ENCODE measurements around the gene ADGRA1. TPM values are rescaled to one million over a fixed set of nuclear protein-coding genes. Genes with fewer than 3 reads are reported as not detected.

The ADGRA1 gene
- total and polyA plus RNA-seq, 10 of the 15 experiments (the other 5 are each of a cell fraction or from before 2014, with no cell fraction given) = not detected

GRCh38 chr10:133094866-133095265 is 7.1 kb downstream of the ADGRA1 start:
- TF ChIP-seq NBN (IDR thresholded peaks at IDR 0.05) = no peak
- TF ChIP-seq EGR1 (IDR thresholded peaks at IDR 0.05; ENCODE audit: borderline replicate concordance in 1 of 2, low read depth in 2 of 2, low read length in 2 of 2) = no peak
- TF ChIP-seq JUNB (IDR thresholded peaks at IDR 0.05) = no peak
- no peak for TF ChIP-seq IRF3 (IDR thresholded peaks at IDR 0.05)
- TF ChIP-seq MYB (IDR thresholded peaks at IDR 0.05; ENCODE audit: borderline replicate concordance, low read depth, low read length) = no peak
- no peak for TF ChIP-seq MTA3 (IDR thresholded peaks at IDR 0.05; ENCODE audit: borderline replicate concordance, low read length)
- no peak for TF ChIP-seq ZBTB4 (CRISPR knock-in tag; IDR thresholded peaks at IDR 0.05)
- ChIA-PET POLR2A (no interaction called here), CTCF (no interaction called here), SMC1A (ENCODE audit: uncharacterized antibody, unreplicated experiment) (no interaction called here), RAD21 (ENCODE audit: unreplicated experiment) (no interaction called here)
- 32% methylated on average over 16 of the region's 17 CpGs for WGBS (ENCODE audit: insufficient coverage, insufficient replicate concordance, low lambda C conversion rate, missing lambda C conversion rate)
- no peak overlapping the region for H2AFZ ChIP-seq (ENCODE audit: control insufficient read depth, low read depth, low read length)
- H3K9me3 ChIP-seq (replicated peaks; ENCODE audit: control insufficient read depth, insufficient read depth, low read length) = no peaks in the 10 kb centered on the region
- no peak overlapping the region for H3K4me3 ChIP-seq
- H4K20me1 ChIP-seq (ENCODE audit: control insufficient read depth, insufficient read depth) = no peaks in the 10 kb centered on the region
- H3K4me1 ChIP-seq (ENCODE audit: control insufficient read depth, insufficient read depth, low read length) = no peaks in the 10 kb centered on the region
- ATAC-seq (no peak), FAIRE-seq (no peak), DNase-seq (ENCODE audit: low read depth, low spot score) (no peak)
- H3K27ac ChIP-seq (ENCODE audit: control insufficient read depth, insufficient read depth) = no peak overlapping the region
- H3K79me2 ChIP-seq (ENCODE audit: control insufficient read depth, insufficient read depth, low read length) = no peaks in the 10 kb centered on the region
- in situ Hi-C loops (cut with MboI) = no loop called here
- BruUV-seq (replicated peaks) = no TSS peak
- no peak overlapping the region for H3K4me2 ChIP-seq (ENCODE audit: control insufficient read depth, insufficient read depth)
- H3K27me3 ChIP-seq (replicated peaks in 1 of 2; ENCODE audit: control insufficient read depth in 2 of 2, insufficient read depth in 2 of 2, low read length in 1 of 2) = no peaks in the 10 kb centered on the region
- no peaks in the 10 kb centered on the region for H3K36me3 ChIP-seq (ENCODE audit: control insufficient read depth in 2 of 2, insufficient read depth in 2 of 2, low read length in 1 of 2)
- H3K9ac ChIP-seq (ENCODE audit: control insufficient read depth, insufficient read depth, low read length) = no peak overlapping the region
- intact Hi-C loops (cut with micrococcal nuclease; ENCODE audit: unreplicated experiment) = no loop called here
